A549 (cell line): ENCODE measurements around the gene RAB26. TPM values are rescaled to one million over a fixed set of nuclear protein-coding genes. Genes with fewer than 3 reads are reported as not detected.
A peak's percentile ranks its signal among the peaks of the same experiment; 100 is the strongest.

Experiments
- ATAC-seq, 2 experiments: fragments of 200-7000 bp in 1 of 2; fragments of >200 bp in 1 of 2; cut with Nextera tagmentation in 1 of 2; cut with Tn5 transposase in 1 of 2; 3 replicates each; pipeline versions ENCODE4 v1.8.0 to v1.9.1; 2018 to 2020; ENCODE audit warnings: mild to moderate bottlenecking in 1 of 2, moderate library complexity in 1 of 2
- CTCF ChIA-PET: fragments of 300-600 bp; sonication (Branson Sonifier 250); formaldehyde crosslinking; extraction: SDS; loops from one replicate; lab custom pipeline; 2021; ENCODE audit warnings: antibody characterized with exemption, inconsistent platforms; lab: Yijun Ruan, JAX
- POLR2A ChIA-PET: fragments of 350-600 bp; formaldehyde crosslinking; extraction: SDS; loops from one replicate; lab custom pipeline; 2021; ENCODE audit warnings: antibody characterized with exemption, inconsistent platforms; lab: Yijun Ruan, JAX
- DNase-seq, 2 experiments: peaks; one replicate each; pipeline versions ENCODE4 v3.0.0 to v3.0.0-alpha.2; 2011 to 2016; ENCODE audit warnings: low read depth in 1 of 2, low spot score in 1 of 2
- FAIRE-seq: peaks from 2 replicates; lab custom pipeline; 2011; peaks lifted over from hg19 to GRCh38; lab: Jason Lieb, UNC
- H3K27ac ChIP-seq, 2 experiments: fragments of >200 bp; sonication (Bioruptor Twin); formaldehyde crosslinking; 3 replicates each; pipeline ENCODE4 v1.5.1; 2016 to 2017
- H3K4me1 ChIP-seq: fragments of >200 bp; sonication (Bioruptor Twin); formaldehyde crosslinking; 3 replicates; pipeline ENCODE4 v1.6.1; 2016
- H3K4me2 ChIP-seq: fragments of >200 bp; sonication (Bioruptor Twin); formaldehyde crosslinking; 3 replicates; pipeline ENCODE4 v1.6.1; 2016
- H3K4me3 ChIP-seq: fragments of >200 bp; sonication (Bioruptor Twin); formaldehyde crosslinking; 3 replicates; pipeline ENCODE4 v1.5.1; 2016
- H3K9me3 ChIP-seq: fragments of >200 bp; sonication (Bioruptor Twin); formaldehyde crosslinking; 3 replicates; pipeline ENCODE4 v1.6.1; 2016
- CHD2 ChIP-seq: fragments of 150-350 bp; IDR thresholded peaks from 2 replicates; pipeline ENCODE4 v1.6.1; 2014; ENCODE audit warnings: low read length; ENCODE audit not compliant: partially characterized antibody
- EP300 ChIP-seq, 2 experiments: fragments of >200 bp; sonication (Bioruptor Twin); formaldehyde crosslinking; IDR thresholded peaks; 2 replicates in 1 of 2; 3 replicates in 1 of 2; pipeline ENCODE4 v1.6.1; 2016 to 2017
- ESRRA ChIP-seq: fragments of 150-350 bp; IDR thresholded peaks from 2 replicates; pipeline ENCODE4 v1.6.1; 2014; ENCODE audit warnings: mild to moderate bottlenecking, low read length, borderline replicate concordance
- JUN ChIP-seq, 2 experiments: fragments of >200 bp; sonication (Bioruptor Twin); formaldehyde crosslinking; IDR thresholded peaks; 2 replicates in 1 of 2; 3 replicates in 1 of 2; pipeline ENCODE4 v1.6.1; 2016 to 2017
- KDM5A ChIP-seq: fragments of 200-600 bp; sonication (generic); IDR thresholded peaks from 2 replicates; pipeline ENCODE4 v1.6.1; 2016; ENCODE audit warnings: antibody characterized with exemption, mild to moderate bottlenecking
- MAZ ChIP-seq: fragments of 150-350 bp; IDR thresholded peaks from 2 replicates; pipeline ENCODE4 v1.6.1; 2014; ENCODE audit warnings: antibody characterized with exemption, low read depth, low read length, borderline replicate concordance
- NFE2L2 ChIP-seq: fragments of 150-350 bp; conservative IDR thresholded peaks from 2 replicates; pipeline ENCODE4 v1.6.1; 2014; ENCODE audit warnings: low read length
- NPAS2 ChIP-seq: fragments of 250-450 bp; sonication (Bioruptor Pico); IDR thresholded peaks from 2 replicates; pipeline ENCODE4 v1.8.0; 2022; ENCODE audit warnings: mild to moderate bottlenecking, moderate library complexity, borderline replicate concordance
- NR3C1 ChIP-seq: fragments of >200 bp; sonication (Bioruptor Twin); formaldehyde crosslinking; IDR thresholded peaks from 3 replicates; pipeline ENCODE4 v1.6.1; 2017
- PBX3 ChIP-seq: IDR thresholded peaks from 2 replicates; pipeline ENCODE4 v1.6.1; 2012
- PHF8 ChIP-seq: fragments of 200-600 bp; sonication (generic); IDR thresholded peaks from 2 replicates; pipeline ENCODE4 v1.6.1; 2016; ENCODE audit warnings: low read depth, mild to moderate bottlenecking, antibody characterized with exemption, moderate library complexity, borderline replicate concordance
- POLR2A ChIP-seq: IDR thresholded peaks from 2 replicates; pipeline ENCODE4 v1.6.1; 2012; ENCODE audit warnings: mild to moderate bottlenecking, low read length
- POLR2AphosphoS2 ChIP-seq: conservative IDR thresholded peaks from 2 replicates; pipeline ENCODE4 v1.6.1; 2012; ENCODE audit warnings: low read length, improper control_type of control experiment, inconsistent platforms
- RARB ChIP-seq: fragments of 250-450 bp; sonication (Bioruptor Pico); IDR thresholded peaks from 2 replicates; pipeline ENCODE4 v1.8.0; 2021; ENCODE audit warnings: mild to moderate bottlenecking, moderate library complexity
- RNF2 ChIP-seq: fragments of 200-600 bp; sonication (generic); IDR thresholded peaks from 2 replicates; pipeline ENCODE4 v1.6.1; 2016; ENCODE audit warnings: low read depth, mild to moderate bottlenecking, antibody characterized with exemption, moderate library complexity, borderline replicate concordance
- SMC3 ChIP-seq: fragments of >200 bp; sonication (Bioruptor Twin); formaldehyde crosslinking; IDR thresholded peaks from 3 replicates; pipeline ENCODE4 v1.6.1; 2018; ENCODE audit warnings: inconsistent platforms
- SREBF2 ChIP-seq: fragments of 450-650 bp; IDR thresholded peaks from 2 replicates; pipeline ENCODE4 v1.6.1; 2014; ENCODE audit warnings: mild to moderate bottlenecking, moderate library complexity
- USF2 ChIP-seq: fragments of 450-650 bp; IDR thresholded peaks from 2 replicates; pipeline ENCODE4 v1.6.1; 2014; ENCODE audit warnings: antibody characterized with exemption
- WGBS: methylation state at CpG from one replicate; pipeline ENCODE4 v1.1.6; 2017; ENCODE audit errors: missing lambda C conversion rate; 5-methylcytosine and 5-hydroxymethylcytosine counted together
- polyA plus RNA-seq, 4 experiments: library from polyadenylated mRNA; depleted of rRNA in 3 of 4; stranded (reverse); fragments of >200 nt; fragmentation: RNase III in 1 of 4; extraction: RNeasy Plus Mini Kit Qiagen cat#74134 plus additional on column Dnase treatment in 1 of 4; gene quantifications; 2 replicates in 3 of 4; 3 replicates in 1 of 4; pipeline ENCODE4 v1.2.3, GENCODE V29; 2011 to 2017
- TF ChIP-seq, protein P1 (sequence below): IDR thresholded peaks from 2 replicates; pipeline ENCODE4 v1.6.1; 2012; ENCODE audit warnings: low read depth, borderline replicate concordance
- TF ChIP-seq, protein P2 (sequence below): fragments of 250-450 bp; sonication (Bioruptor Pico); IDR thresholded peaks from 2 replicates; pipeline ENCODE4 v1.5.0; 2020; ENCODE audit warnings: low read depth, mild to moderate bottlenecking, moderate library complexity

RAB26 gene
- polyA plus RNA-seq, 2 of the 4 experiments (the other 2 are of a cell fraction), result 6.7 TPM

DNA sequence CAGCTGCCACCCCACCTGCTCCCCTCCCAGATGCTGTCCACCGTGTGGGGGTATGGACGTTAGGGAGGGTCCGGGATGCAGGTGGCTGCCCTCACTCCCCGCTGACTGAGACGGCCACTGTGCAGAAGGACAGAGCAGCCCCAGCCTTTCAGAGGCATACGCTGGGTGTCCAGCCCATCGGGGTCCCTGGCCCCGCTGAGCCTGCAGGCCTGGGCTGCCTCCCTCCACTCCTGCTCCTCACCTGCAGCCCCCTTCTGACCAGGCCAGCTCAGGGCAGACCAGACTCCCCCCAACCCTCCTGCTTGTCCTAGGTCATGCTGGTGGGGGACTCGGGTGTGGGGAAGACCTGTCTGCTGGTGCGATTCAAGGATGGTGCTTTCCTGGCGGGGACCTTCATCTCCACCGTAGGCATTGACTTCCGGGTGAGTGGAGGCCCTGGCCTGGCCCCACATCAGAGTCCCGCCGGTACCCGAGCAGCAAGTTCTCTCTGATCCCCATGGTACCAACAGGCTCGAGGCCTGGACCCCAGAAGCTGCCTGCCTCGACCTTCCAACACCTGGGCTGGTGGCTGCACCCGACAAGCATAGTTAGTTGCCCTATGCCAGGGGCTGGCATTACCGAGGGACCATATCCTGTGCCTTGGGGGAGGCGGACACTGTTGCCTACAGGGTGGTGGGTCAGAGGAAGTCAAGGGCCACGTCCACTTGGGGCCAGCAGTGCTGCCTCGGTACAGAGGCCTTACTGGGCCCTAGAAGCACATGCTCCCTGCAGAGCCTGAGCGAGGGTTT lies 1.4 kb downstream of the RAB26 start (continued):
- peak; percentile 35 for TF ChIP-seq POLR2A
- TF ChIP-seq ESRRA, result no peak
- no peak for TF ChIP-seq EP300 (IDR thresholded peaks at IDR 0.05)
- peak; percentile 19; the same call in 1 of the 2 replicates for TF ChIP-seq RARB
- TF ChIP-seq, protein P1, sequence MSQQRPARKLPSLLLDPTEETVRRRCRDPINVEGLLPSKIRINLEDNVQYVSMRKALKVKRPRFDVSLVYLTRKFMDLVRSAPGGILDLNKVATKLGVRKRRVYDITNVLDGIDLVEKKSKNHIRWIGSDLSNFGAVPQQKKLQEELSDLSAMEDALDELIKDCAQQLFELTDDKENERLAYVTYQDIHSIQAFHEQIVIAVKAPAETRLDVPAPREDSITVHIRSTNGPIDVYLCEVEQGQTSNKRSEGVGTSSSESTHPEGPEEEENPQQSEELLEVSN, result peak; percentile 81; the same call in 1 of the 2 replicates
- no peak for TF ChIP-seq PHF8

- FAIRE-seq, result no peak
- Histone ChIP-seq H3K4me2 (peak overlapping the region; percentile 99), H3K9me3 (no peaks in the 10 kb centered on the region), H3K4me3 (peak overlapping the region; percentile 88; the same call in 2 of the 3 replicates), H3K4me1 (peaks cover 53% of the 10 kb centered on the region), H3K27ac (peak overlapping the region; percentile 92 to 94)
- ChIA-PET POLR2A (interaction anchor here (1.0 to 1.5 kb wide), 2 partner anchors 15 to 101 kb away, joined by 3 to 4 read pairs; partner anchors contain the start of genes ECI1 and PKD1), CTCF (interaction anchor here (0.6 to 5.2 kb wide), 6 partner anchors 10 to 180 kb away, joined by 3 to 43 read pairs (median 12); no protein-coding TSS in a partner anchor)
- TF ChIP-seq MAZ, result no peak
- TF ChIP-seq, protein P2, sequence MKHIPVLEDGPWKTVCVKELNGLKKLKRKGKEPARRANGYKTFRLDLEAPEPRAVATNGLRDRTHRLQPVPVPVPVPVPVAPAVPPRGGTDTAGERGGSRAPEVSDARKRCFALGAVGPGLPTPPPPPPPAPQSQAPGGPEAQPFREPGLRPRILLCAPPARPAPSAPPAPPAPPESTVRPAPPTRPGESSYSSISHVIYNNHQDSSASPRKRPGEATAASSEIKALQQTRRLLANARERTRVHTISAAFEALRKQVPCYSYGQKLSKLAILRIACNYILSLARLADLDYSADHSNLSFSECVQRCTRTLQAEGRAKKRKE, result no peak
- TF ChIP-seq NR3C1, result no peak
- TF ChIP-seq NFE2L2, result no peak
- TF ChIP-seq KDM5A, result no peak
- TF ChIP-seq SREBF2, result no peak
- TF ChIP-seq CHD2, result no peak
- peak; percentile 53 for TF ChIP-seq POLR2AphosphoS2
- TF ChIP-seq SMC3, result 0 out of 3 replicates have a peak, but pooled peaks have one; percentile 10
- no peak for TF ChIP-seq RNF2
- peak in 1 of 2 experiments; percentile 47; a peak in 2 of 5 replicates for TF ChIP-seq JUN (IDR thresholded peaks at IDR 0.05)
- peak; percentile 43; the same call in 1 of the 2 replicates for TF ChIP-seq POLR2A
- TF ChIP-seq USF2, result 0 out of 2 replicates have a peak, but pooled peaks have one; percentile 8
- no peak for TF ChIP-seq NPAS2
- TF ChIP-seq, protein P1, result peak; percentile 14; the same call in 1 of the 2 replicates
- TF ChIP-seq PBX3, result peak; percentile 88
- DNase-seq, result peak; percentile 66 to 73
- WGBS, result 8% methylated on average over 8 of the region's 18 CpGs
- ATAC-seq, result peak; percentile 8; a peak in 5 of 6 replicates
Observed at GRCh38 chr16:2150418-2151187, 2.2 kb downstream of the RAB26 start.
